SU-DHL-6 (cell line): ENCODE measurements around the gene TANC1.

Experiments used
- EZH2phosphoT487 ChIP-seq: fragments of 200-600 bp; sonication (generic), shearing (Covaris generic); conservative IDR thresholded peaks from 2 replicates; pipeline ENCODE4 v1.6.1; 2018; ENCODE audit warnings: mild to moderate bottlenecking, antibody characterized with exemption, low read length, moderate library complexity, mixed read lengths
- TF ChIP-seq, protein P1 (sequence below): fragments of 200-600 bp; sonication (generic); IDR thresholded peaks from one replicate; pipeline ENCODE4 v1.5.1; 2017; ENCODE audit warnings: antibody characterized with exemption, mild to moderate bottlenecking, low read length, moderate library complexity; ENCODE audit not compliant: insufficient read depth, poor library complexity, severe bottlenecking

DNA sequence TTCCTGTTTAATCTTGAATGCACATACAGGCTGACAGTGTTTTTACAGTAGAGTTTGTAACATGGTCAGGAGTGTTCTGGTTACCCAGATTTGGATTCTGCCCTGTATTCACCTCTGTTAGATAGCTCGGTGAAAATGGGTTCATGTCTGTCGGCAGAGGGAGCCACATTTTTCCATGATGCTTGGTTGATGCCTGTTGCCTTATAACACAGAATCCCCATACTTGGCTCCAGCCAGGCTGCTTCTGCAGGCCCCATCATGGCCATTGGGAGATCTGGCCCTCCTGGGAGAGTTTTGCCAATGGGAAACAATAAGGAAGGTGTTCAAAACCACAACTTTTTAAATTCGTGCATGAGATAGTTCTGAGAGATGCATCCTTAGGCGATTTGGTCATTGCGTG is 240.0 kb downstream of the TANC1 start:
- TF ChIP-seq, protein P1, sequence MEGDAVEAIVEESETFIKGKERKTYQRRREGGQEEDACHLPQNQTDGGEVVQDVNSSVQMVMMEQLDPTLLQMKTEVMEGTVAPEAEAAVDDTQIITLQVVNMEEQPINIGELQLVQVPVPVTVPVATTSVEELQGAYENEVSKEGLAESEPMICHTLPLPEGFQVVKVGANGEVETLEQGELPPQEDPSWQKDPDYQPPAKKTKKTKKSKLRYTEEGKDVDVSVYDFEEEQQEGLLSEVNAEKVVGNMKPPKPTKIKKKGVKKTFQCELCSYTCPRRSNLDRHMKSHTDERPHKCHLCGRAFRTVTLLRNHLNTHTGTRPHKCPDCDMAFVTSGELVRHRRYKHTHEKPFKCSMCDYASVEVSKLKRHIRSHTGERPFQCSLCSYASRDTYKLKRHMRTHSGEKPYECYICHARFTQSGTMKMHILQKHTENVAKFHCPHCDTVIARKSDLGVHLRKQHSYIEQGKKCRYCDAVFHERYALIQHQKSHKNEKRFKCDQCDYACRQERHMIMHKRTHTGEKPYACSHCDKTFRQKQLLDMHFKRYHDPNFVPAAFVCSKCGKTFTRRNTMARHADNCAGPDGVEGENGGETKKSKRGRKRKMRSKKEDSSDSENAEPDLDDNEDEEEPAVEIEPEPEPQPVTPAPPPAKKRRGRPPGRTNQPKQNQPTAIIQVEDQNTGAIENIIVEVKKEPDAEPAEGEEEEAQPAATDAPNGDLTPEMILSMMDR: no peak
- no peak for TF ChIP-seq EZH2phosphoT487
